Gastrocnemius medialis (tissue), 4 donors: Measurements from ENCODE around the gene SLC22A12. TPM values are rescaled to one million over a fixed set of nuclear protein-coding genes. Genes with fewer than 3 reads are reported as not detected.

Experiments used
- ATAC-seq, 2 donors: fragments of 150-250 bp; one replicate each; pipeline ENCODE4 v1.9.1; 2016
- DNase-seq, 2 donors: peaks; one replicate each; pipeline ENCODE4 v3.0.0-alpha.2; 2019
- H3K27ac ChIP-seq, 4 donors: fragments of 200-600 bp; sonication (generic); 1 replicate in 1 of 4; 2 replicates in 3 of 4; pipeline ENCODE4 v1.5.1; 2016 to 2018; ENCODE audit warnings: mild to moderate bottlenecking in 2 of 4, moderate library complexity in 1 of 4
- H3K27me3 ChIP-seq, 3 donors: fragments of 200-600 bp; sonication (generic) in 2 of 3; 1 replicate in 1 of 3; 2 replicates in 2 of 3; pipeline versions ENCODE4 v1.5.1 to v1.6.0; 2016 to 2019; ENCODE audit warnings: mild to moderate bottlenecking in 1 of 3, moderate library complexity in 1 of 3
- H3K36me3 ChIP-seq, 2 donors: fragments of 200-600 bp; sonication (generic) in 1 of 2; one replicate each; pipeline ENCODE4 v1.5.1; 2017 to 2018
- H3K4me1 ChIP-seq, 2 donors: fragments of 200-600 bp; sonication (generic) in 1 of 2; one replicate each; pipeline ENCODE4 v1.5.1; 2016 to 2017; ENCODE audit warnings: mild to moderate bottlenecking in 2 of 2
- H3K4me3 ChIP-seq, 4 donors: fragments of 200-600 bp; sonication (generic) in 3 of 4; 1 replicate in 1 of 4; 2 replicates in 3 of 4; pipeline ENCODE4 v1.5.1; 2016 to 2019; ENCODE audit warnings: mild to moderate bottlenecking in 2 of 4
- H3K9me3 ChIP-seq, 3 donors: fragments of 200-600 bp; sonication (generic) in 2 of 3; 1 replicate in 1 of 3; 2 replicates in 2 of 3; pipeline ENCODE4 v1.5.1; 2016 to 2019
- CTCF ChIP-seq, 5 experiments: fragments of 450-650 bp in 3 of 5; fragments of 200-600 bp in 2 of 5; sonication (generic) in 2 of 5; IDR thresholded peaks in 4 of 5; conservative IDR thresholded peaks in 1 of 5; 1 replicate in 4 of 5; 2 replicates in 1 of 5; pipeline ENCODE4 v1.5.1; 2016 to 2019; ENCODE audit warnings: antibody characterized with exemption in 5 of 5, mild to moderate bottlenecking in 3 of 5, moderate library complexity in 3 of 5
- POLR2A ChIP-seq, 2 donors: fragments of 450-650 bp; IDR thresholded peaks; one replicate each; pipeline ENCODE4 v1.6.1; 2017; ENCODE audit warnings: antibody characterized with exemption in 2 of 2, mild to moderate bottlenecking in 2 of 2, moderate library complexity in 2 of 2
- in situ Hi-C, 4 donors: fragments of 200-750 bp; cut with MboI; loops; one replicate each; pipeline versions ENCODE4 v1.15.0 to v1.8.0; 2017; ENCODE audit warnings: low sequenced_read_pairs in 4 of 4
- intact Hi-C: fragments of 100-400 bp; cut with DNase I; formaldehyde crosslinking; loops from one replicate; pipeline ENCODE4 v1.15.1; 2023; ENCODE audit warnings: low total_unique reads
- total RNA-seq, 4 donors: library from RNA; depleted of rRNA; stranded (reverse); fragments of >200 nt; gene quantifications; one replicate each; pipeline versions ENCODE4 v1.1.0 to v1.2.3, GENCODE V29; 2016

The SLC22A12 gene
- total RNA-seq, 4 donors from 2014 or later: not detected

GRCh38 chr11:64561984-64562722 lies 28.9 kb upstream of the SLC22A12 start:
- Histone ChIP-seq H3K27me3 (no peaks in the 10 kb centered on the region), H3K9me3 (no peaks in the 10 kb centered on the region), H3K36me3 (no peaks in the 10 kb centered on the region), H3K4me3 (no peak overlapping the region), H3K4me1 (no peaks in the 10 kb centered on the region), H3K27ac (no peak overlapping the region)
- no peak for TF ChIP-seq POLR2A (IDR thresholded peaks at IDR 0.05)
- no peak for TF ChIP-seq CTCF (IDR thresholded peaks at IDR 0.05 in 4 of 5, conservative IDR thresholded peaks at IDR 0.05 in 1 of 5)
- ATAC-seq: no peak
- DNase-seq: no peak
- in situ Hi-C loops (no loop called here), intact Hi-C loops (no loop called here)

- in situ Hi-C loops: no loop called here
- H3K4me3 ChIP-seq: no peak overlapping the region
- ATAC-seq (no peak), DNase-seq (no peak)
- TF ChIP-seq POLR2A (IDR thresholded peaks at IDR 0.05) (no peak), CTCF (IDR thresholded peaks at IDR 0.05 in 4 of 5, conservative IDR thresholded peaks at IDR 0.05 in 1 of 5) (no peak)
- no peaks in the 10 kb centered on the region for H3K27me3 ChIP-seq
- H3K27ac ChIP-seq: no peak overlapping the region
- intact Hi-C loops: no loop called here
- no peaks in the 10 kb centered on the region for H3K36me3 ChIP-seq
- no peaks in the 10 kb centered on the region for H3K4me1 ChIP-seq
- H3K9me3 ChIP-seq: no peaks in the 10 kb centered on the region
Measured at GRCh38 chr11:64562723-64563351, 28.2 kb upstream of the SLC22A12 start.

GRCh38 chr11:64563966-64564365 lies 27.1 kb upstream of the SLC22A12 start:
- Histone ChIP-seq H3K9me3 (no peaks in the 10 kb centered on the region), H3K4me3 (no peak overlapping the region), H3K27ac (no peak overlapping the region), H3K36me3 (no peaks in the 10 kb centered on the region), H3K27me3 (no peaks in the 10 kb centered on the region), H3K4me1 (no peaks in the 10 kb centered on the region)
- ATAC-seq: no peak
- in situ Hi-C loops (no loop called here), intact Hi-C loops (no loop called here)
- DNase-seq: no peak
- TF ChIP-seq CTCF (IDR thresholded peaks at IDR 0.05 in 4 of 5, conservative IDR thresholded peaks at IDR 0.05 in 1 of 5) (no peak), POLR2A (IDR thresholded peaks at IDR 0.05) (no peak)

GRCh38 chr11:64564419-64564818 lies 26.6 kb upstream of the SLC22A12 start:
- no peak for TF ChIP-seq CTCF (IDR thresholded peaks at IDR 0.05 in 4 of 5, conservative IDR thresholded peaks at IDR 0.05 in 1 of 5)
- Histone ChIP-seq H3K4me1 (no peaks in the 10 kb centered on the region), H3K9me3 (no peaks in the 10 kb centered on the region), H3K27ac (no peak overlapping the region), H3K36me3 (no peaks in the 10 kb centered on the region), H3K27me3 (no peaks in the 10 kb centered on the region), H3K4me3 (no peak overlapping the region)
- DNase-seq: no peak
- intact Hi-C loops: no loop called here
- no peak for ATAC-seq
- in situ Hi-C loops: no loop called here
